HEK293 (cell line): Measurements from ENCODE around the gene PITPNC1.

Experiments used
- CTCF ChIA-PET: fragments of 350-600 bp; formaldehyde crosslinking; extraction: SDS; loops from one replicate; lab custom pipeline; 2021; ENCODE audit warnings: antibody characterized with exemption; lab: Yijun Ruan, JAX
- POLR2A ChIA-PET: fragments of 300-600 bp; formaldehyde crosslinking; extraction: SDS; loops from one replicate; lab custom pipeline; 2020; ENCODE audit warnings: antibody characterized with exemption, inconsistent platforms; lab: Yijun Ruan, JAX
- H3K27ac ChIP-seq: fragments of 200-500 bp; sonication (Bioruptor generic); 2 replicates; pipeline ENCODE4 v1.5.1; 2014; ENCODE audit warnings: low read depth, low read length, control low read depth, inconsistent platforms; ENCODE audit errors: extremely low read depth
- H3K36me3 ChIP-seq, 2 experiments: fragments of 200-500 bp in 1 of 2; sonication (Bioruptor generic) in 1 of 2; 1 replicate in 1 of 2; 2 replicates in 1 of 2; pipeline ENCODE4 v1.5.1; 2014 to 2017; ENCODE audit warnings: inconsistent platforms in 2 of 2, low read length in 2 of 2; ENCODE audit not compliant: control insufficient read depth in 2 of 2, insufficient read depth in 1 of 2
- H3K4me1 ChIP-seq: fragments of 200-500 bp; sonication (Bioruptor generic); 2 replicates; pipeline ENCODE4 v1.5.1; 2014; ENCODE audit warnings: mild to moderate bottlenecking, low read length, inconsistent platforms; ENCODE audit not compliant: control insufficient read depth, insufficient read depth
- H3K4me3 ChIP-seq: 2 replicates; pipeline ENCODE4 v1.5.1; 2011; ENCODE audit warnings: low read depth, mild to moderate bottlenecking, control low read depth, low read length, moderate library complexity
- H3K9me3 ChIP-seq: fragments of 200-500 bp; sonication (Bioruptor generic); 2 replicates; pipeline ENCODE4 v1.5.1; 2014; ENCODE audit warnings: low read depth, low read length, inconsistent platforms; ENCODE audit not compliant: control insufficient read depth, insufficient read depth
- GFI1B ChIP-seq: fragments of 450-650 bp; formaldehyde crosslinking; IDR thresholded peaks from 2 replicates; pipeline ENCODE4 v1.5.1; 2016; ENCODE audit warnings: missing biosample characterization, missing genetic modification characterization
- SCRT1 ChIP-seq: fragments of 450-650 bp; formaldehyde crosslinking; IDR thresholded peaks from 2 replicates; pipeline ENCODE4 v1.5.1; 2016; ENCODE audit warnings: missing biosample characterization, missing genetic modification characterization, borderline replicate concordance
- SCRT2 ChIP-seq: fragments of 450-650 bp; formaldehyde crosslinking; IDR thresholded peaks from 2 replicates; pipeline ENCODE4 v1.5.1; 2016; ENCODE audit warnings: missing biosample characterization, missing genetic modification characterization
- ZNF133 ChIP-seq: fragments of 450-650 bp; formaldehyde crosslinking; IDR thresholded peaks from 2 replicates; pipeline ENCODE4 v1.5.1; 2016; ENCODE audit warnings: missing biosample characterization, missing genetic modification characterization
- ZNF146 ChIP-seq: fragments of 450-650 bp; formaldehyde crosslinking; IDR thresholded peaks from 2 replicates; pipeline ENCODE4 v1.5.1; 2016; ENCODE audit warnings: missing biosample characterization, missing genetic modification characterization
- ZNF280D ChIP-seq: fragments of 450-650 bp; formaldehyde crosslinking; IDR thresholded peaks from 2 replicates; pipeline ENCODE4 v1.5.1; 2016; ENCODE audit warnings: missing biosample characterization, missing genetic modification characterization
- ZNF350 ChIP-seq: fragments of 450-650 bp; formaldehyde crosslinking; IDR thresholded peaks from 2 replicates; pipeline ENCODE4 v1.5.0; 2017; ENCODE audit warnings: missing biosample characterization, mild to moderate bottlenecking, missing genetic modification characterization
- ZNF558 ChIP-seq: fragments of 450-650 bp; formaldehyde crosslinking; IDR thresholded peaks from 2 replicates; pipeline ENCODE4 v1.5.1; 2016; ENCODE audit warnings: missing biosample characterization, missing genetic modification characterization
- ZNF624 ChIP-seq: fragments of 450-650 bp; formaldehyde crosslinking; IDR thresholded peaks from 2 replicates; pipeline ENCODE4 v1.5.1; 2017; ENCODE audit warnings: missing biosample characterization, missing genetic modification characterization
- ZNF843 ChIP-seq: fragments of 450-650 bp; formaldehyde crosslinking; IDR thresholded peaks from 2 replicates; pipeline ENCODE4 v1.5.1; 2016; ENCODE audit warnings: missing biosample characterization, missing genetic modification characterization
- ZSCAN5A ChIP-seq: fragments of 450-650 bp; formaldehyde crosslinking; IDR thresholded peaks from 2 replicates; pipeline ENCODE4 v1.5.1; 2016; ENCODE audit warnings: missing biosample characterization, missing genetic modification characterization
- TF ChIP-seq, protein P1 (sequence below): fragments of 450-650 bp; formaldehyde crosslinking; conservative IDR thresholded peaks from 2 replicates; pipeline ENCODE4 v1.5.1; 2016; ENCODE audit warnings: low read depth, missing biosample characterization, missing genetic modification characterization

The PITPNC1 gene

DNA sequence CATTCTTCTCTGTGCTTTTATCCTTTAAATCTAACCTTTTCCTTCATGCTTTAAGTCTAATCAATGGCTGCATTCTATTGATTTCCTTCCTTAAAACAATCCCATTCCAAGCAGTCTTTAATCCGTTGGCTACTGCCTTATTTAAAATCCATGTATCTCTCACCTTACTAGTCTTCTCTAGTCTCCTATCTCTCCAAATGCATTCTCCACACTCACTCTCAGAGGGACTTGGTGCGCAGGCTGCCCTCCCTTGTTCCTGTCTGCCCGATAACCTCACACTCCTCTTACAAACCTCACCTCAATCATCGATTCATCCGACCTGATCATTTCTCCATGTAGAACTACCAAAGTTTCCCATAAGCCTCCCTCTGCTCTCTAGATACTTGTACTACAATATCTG is 33.8 kb upstream of the PITPNC1 start:
- Histone ChIP-seq H3K36me3 (peaks cover 89 to 90% of the 10 kb centered on the region in 2 experiments), H3K27ac (no peak overlapping the region), H3K4me1 (no peaks in the 10 kb centered on the region), H3K4me3 (no peak overlapping the region), H3K9me3 (no peaks in the 10 kb centered on the region)
- CTCF ChIA-PET, result interaction anchor here (0.6 to 0.9 kb wide), 2 partner anchors 10 to 481 kb away, joined by 3 to 5 read pairs; no protein-coding TSS in a partner anchor
- TF ChIP-seq ZNF280D (tag by site-specific recombination) (no peak), ZSCAN5A (no peak), ZNF133 (tag by site-specific recombination) (no peak), ZNF843 (no peak), GFI1B (no peak), ZNF624 (no peak)
- POLR2A ChIA-PET, result interaction anchor here (1.0 to 1.3 kb wide), 2 partner anchors 9 to 15 kb away, joined by 4 to 5 read pairs; no protein-coding TSS in a partner anchor

DNA sequence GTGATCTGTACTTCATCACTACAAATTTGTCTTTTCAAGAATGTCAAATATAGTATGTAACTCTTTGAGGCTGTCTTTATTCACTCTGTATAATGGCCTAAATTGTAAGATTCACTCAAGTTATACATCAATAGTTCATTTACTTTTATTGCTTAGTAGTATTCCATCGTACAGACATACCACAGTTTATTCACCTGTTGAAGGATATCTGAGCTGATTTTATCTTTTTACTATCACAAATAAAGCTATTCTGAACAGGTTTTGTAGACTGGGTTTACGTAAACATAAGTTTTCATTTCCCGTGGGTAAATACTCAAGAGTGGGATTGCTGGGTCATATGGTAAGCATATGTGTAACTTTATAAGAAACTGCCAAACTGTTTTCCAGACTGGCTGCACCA is 29.3 kb upstream of the PITPNC1 start:
- Histone ChIP-seq H3K4me1 (no peaks in the 10 kb centered on the region), H3K9me3 (no peaks in the 10 kb centered on the region), H3K36me3 (peaks cover 88% of the 10 kb centered on the region in 2 experiments), H3K4me3 (no peak overlapping the region), H3K27ac (no peak overlapping the region)
- ChIA-PET CTCF (interaction anchor here (0.8 kb wide), 1 partner anchor 13 kb away, joined by 3 read pairs; no protein-coding TSS in a partner anchor), POLR2A (no interaction called here)
- TF ChIP-seq SCRT1 (0 out of 2 replicates have a peak, but pooled peaks have one; percentile 24), ZNF146 (tag by site-specific recombination) (peak; percentile 70), SCRT2 (tag by site-specific recombination) (peak; percentile 64; the same call in 1 of the 2 replicates)
- TF ChIP-seq, protein P1, sequence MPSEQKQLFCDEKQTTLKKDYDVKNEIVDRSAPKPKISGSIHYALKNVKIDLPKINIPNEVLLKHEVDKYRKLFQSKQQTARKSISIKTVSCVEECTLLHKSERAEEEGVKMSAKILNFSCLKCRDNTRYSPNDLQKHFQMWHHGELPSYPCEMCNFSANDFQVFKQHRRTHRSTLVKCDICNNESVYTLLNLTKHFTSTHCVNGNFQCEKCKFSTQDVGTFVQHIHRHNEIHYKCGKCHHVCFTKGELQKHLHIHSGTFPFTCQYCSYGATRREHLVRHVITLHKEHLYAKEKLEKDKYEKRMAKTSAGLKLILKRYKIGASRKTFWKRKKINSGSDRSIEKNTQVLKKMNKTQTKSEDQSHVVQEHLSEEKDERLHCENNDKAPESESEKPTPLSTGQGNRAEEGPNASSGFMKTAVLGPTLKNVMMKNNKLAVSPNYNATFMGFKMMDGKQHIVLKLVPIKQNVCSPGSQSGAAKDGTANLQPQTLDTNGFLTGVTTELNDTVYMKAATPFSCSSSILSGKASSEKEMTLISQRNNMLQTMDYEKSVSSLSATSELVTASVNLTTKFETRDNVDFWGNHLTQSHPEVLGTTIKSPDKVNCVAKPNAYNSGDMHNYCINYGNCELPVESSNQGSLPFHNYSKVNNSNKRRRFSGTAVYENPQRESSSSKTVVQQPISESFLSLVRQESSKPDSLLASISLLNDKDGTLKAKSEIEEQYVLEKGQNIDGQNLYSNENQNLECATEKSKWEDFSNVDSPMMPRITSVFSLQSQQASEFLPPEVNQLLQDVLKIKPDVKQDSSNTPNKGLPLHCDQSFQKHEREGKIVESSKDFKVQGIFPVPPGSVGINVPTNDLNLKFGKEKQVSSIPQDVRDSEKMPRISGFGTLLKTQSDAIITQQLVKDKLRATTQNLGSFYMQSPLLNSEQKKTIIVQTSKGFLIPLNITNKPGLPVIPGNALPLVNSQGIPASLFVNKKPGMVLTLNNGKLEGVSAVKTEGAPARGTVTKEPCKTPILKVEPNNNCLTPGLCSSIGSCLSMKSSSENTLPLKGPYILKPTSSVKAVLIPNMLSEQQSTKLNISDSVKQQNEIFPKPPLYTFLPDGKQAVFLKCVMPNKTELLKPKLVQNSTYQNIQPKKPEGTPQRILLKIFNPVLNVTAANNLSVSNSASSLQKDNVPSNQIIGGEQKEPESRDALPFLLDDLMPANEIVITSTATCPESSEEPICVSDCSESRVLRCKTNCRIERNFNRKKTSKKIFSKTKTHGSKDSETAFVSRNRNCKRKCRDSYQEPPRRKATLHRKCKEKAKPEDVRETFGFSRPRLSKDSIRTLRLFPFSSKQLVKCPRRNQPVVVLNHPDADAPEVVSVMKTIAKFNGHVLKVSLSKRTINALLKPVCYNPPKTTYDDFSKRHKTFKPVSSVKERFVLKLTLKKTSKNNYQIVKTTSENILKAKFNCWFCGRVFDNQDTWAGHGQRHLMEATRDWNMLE (tag by site-specific recombination), result no peak

GRCh38 chr17:67349420-67349819 is 27.7 kb upstream of the PITPNC1 start:
- Histone ChIP-seq H3K4me3 (no peak overlapping the region), H3K4me1 (no peaks in the 10 kb centered on the region), H3K36me3 (peaks cover 88% of the 10 kb centered on the region in 2 experiments), H3K27ac (no peak overlapping the region), H3K9me3 (no peaks in the 10 kb centered on the region)
- ChIA-PET CTCF (interaction anchor here (1.1 kb wide), 1 partner anchor 10 kb away, joined by 3 read pairs; no protein-coding TSS in a partner anchor), POLR2A (interaction anchor here (0.9 kb wide), 1 partner anchor 12 kb away, joined by 6 read pairs; no protein-coding TSS in a partner anchor)
- TF ChIP-seq ZNF558 (tag by site-specific recombination) (peak; percentile 97), ZNF350 (tag by site-specific recombination) (no peak)
